Left ventricle myocardium inferior (tissue), 1 donor: Measurements from ENCODE around the gene PGAP6. TPM values are rescaled to one million over a fixed set of nuclear protein-coding genes. Genes with fewer than 3 reads are reported as not detected.
A peak's percentile ranks its signal among the peaks of the same experiment; 100 is the strongest.

Source experiments
- DNase-seq: peaks from one replicate; pipeline ENCODE4 v3.0.0-alpha.2; 2020
- H3K27ac ChIP-seq: fragments of 200-600 bp; replicated peaks from 2 replicates; pipeline ENCODE4 v1.8.0; 2021
- H3K27me3 ChIP-seq: fragments of 200-600 bp; 2 replicates; pipeline ENCODE4 v1.8.0; 2021; ENCODE audit warnings: low read depth
- H3K36me3 ChIP-seq: fragments of 200-600 bp; 2 replicates; pipeline ENCODE4 v1.8.0; 2021
- H3K4me1 ChIP-seq: fragments of 200-600 bp; 2 replicates; pipeline ENCODE4 v1.8.0; 2021
- H3K4me3 ChIP-seq: fragments of 200-600 bp; 2 replicates; pipeline ENCODE4 v1.8.0; 2021; ENCODE audit warnings: mild to moderate bottlenecking, moderate library complexity
- H3K9me3 ChIP-seq: fragments of 200-600 bp; replicated peaks from 2 replicates; pipeline ENCODE4 v1.8.0; 2021
- CTCF ChIP-seq: fragments of 200-600 bp; IDR thresholded peaks from 2 replicates; pipeline ENCODE4 v1.8.0; 2021; ENCODE audit warnings: antibody characterized with exemption, mild to moderate bottlenecking, borderline replicate concordance
- intact Hi-C: fragments of 100-400 bp; cut with micrococcal nuclease; formaldehyde crosslinking; loops from one replicate; pipeline ENCODE4 v1.11.0; 2022
- long read RNA-seq: library from polyadenylated mRNA; unstranded; transcript quantifications from one replicate; pipeline ENCODE4 v2.0.0, GENCODE V29; 2021
- total RNA-seq: library from RNA; stranded (reverse); fragmentation: NEBNext Ultra II Directional; extraction: Animal tissue kit (Norgen Biotek cat#: 25700); gene quantifications from one replicate; pipeline ENCODE4 v1.2.1, GENCODE V29; 2021
- donor health status: DM: no; HTN: yes; CAD: no; lungs with severe emphysema.

The PGAP6 gene, protein sequence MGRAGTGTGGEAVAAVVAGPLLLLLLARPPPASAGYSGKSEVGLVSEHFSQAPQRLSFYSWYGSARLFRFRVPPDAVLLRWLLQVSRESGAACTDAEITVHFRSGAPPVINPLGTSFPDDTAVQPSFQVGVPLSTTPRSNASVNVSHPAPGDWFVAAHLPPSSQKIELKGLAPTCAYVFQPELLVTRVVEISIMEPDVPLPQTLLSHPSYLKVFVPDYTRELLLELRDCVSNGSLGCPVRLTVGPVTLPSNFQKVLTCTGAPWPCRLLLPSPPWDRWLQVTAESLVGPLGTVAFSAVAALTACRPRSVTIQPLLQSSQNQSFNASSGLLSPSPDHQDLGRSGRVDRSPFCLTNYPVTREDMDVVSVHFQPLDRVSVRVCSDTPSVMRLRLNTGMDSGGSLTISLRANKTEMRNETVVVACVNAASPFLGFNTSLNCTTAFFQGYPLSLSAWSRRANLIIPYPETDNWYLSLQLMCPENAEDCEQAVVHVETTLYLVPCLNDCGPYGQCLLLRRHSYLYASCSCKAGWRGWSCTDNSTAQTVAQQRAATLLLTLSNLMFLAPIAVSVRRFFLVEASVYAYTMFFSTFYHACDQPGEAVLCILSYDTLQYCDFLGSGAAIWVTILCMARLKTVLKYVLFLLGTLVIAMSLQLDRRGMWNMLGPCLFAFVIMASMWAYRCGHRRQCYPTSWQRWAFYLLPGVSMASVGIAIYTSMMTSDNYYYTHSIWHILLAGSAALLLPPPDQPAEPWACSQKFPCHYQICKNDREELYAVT
- total RNA-seq, result 30.4 TPM
- long read RNA-seq, transcript TMEM8A-204 (13 exons, 3,691 nt), result major isoform, 119 of 185 reads
- long read RNA-seq, partial matches to known transcripts, result 39 of 185 reads
- long read RNA-seq, other reads (novel, unspliced or antisense), result 27 of 185 reads

DNA sequence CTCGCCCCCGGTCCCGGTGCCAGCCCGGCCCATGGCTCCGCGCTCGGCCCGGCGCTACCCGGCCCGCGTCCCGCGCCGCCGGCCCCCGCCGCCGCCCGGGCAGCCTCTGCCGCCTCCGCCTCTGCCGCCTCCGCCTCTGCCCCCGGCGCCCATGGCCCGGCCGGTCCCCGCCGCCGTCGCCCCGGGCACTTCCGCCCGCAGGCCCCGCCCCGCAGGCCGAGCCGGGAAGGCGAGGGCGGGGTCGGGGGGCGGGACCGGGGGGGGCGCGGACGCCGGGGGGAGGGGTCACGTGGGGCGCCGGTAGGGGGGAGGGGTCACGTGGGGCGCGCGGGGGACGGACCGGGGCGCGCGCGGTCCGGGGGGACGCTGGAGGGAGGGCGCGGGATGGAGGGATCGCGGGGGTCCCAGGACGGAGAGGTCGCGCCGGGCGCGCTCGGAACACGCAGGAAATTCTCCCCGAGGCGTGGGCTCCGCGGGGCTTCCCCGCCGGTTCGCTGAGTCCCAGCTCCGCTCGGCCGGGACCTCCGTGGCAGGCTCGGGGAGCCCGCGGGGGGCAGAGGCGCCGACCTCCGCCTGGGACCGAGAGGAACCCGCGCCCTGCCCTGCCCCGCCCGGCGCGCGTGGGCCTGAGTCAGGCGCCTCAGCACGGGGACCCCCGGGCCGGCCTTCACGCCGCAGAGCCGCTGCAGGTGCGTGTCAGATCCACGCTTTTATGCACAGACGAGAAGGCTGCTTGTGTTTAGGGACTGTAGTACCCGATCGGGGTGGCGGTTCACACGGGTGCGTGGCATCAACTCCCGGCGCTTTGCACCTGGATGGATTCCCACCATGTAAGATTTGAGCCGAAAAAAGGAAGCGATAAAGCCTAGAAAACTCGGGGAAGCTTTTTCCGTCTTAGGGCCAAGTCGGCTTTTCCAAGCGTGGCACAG, at the start of gene PGAP6:
PGAP6 (minus strand) TSS at position 190 of the 929 bp plus-strand sequence; CDS start at position 33, 157 bp downstream.
- no peak for TF ChIP-seq CTCF
- Histone ChIP-seq H3K9me3 (no peaks in the 10 kb centered on the region), H3K4me1 (peaks cover 68% of the 10 kb centered on the region), H3K27ac (peak within 1 kb of the TSS; percentile 83), H3K4me3 (peak within 1 kb of the TSS; percentile 77), H3K27me3 (no peaks in the 10 kb centered on the region), H3K36me3 (peaks cover 6% of the 10 kb centered on the region)
- DNase-seq, result peak; percentile 68
- intact Hi-C loops, result no loop called here

DNA sequence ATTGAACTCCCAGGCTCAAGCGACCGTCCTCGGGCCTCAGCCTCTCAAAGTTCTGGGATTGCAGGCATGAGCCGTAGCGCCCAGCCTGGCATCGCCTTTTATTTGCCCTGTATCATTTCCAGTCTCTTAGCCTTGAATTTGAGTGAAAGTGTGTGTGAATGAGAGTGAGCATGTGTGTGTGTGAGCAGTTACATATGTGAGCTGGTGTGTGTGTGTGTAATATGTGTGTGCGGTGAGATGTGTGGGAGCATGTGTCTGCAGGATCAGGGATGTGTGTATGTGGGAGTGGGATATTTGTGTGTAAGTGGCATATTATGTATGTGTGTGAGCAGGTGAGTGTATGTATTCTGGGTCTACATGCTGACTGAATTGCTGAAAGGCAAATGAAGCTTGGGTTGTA, 49.1 kb upstream of the PGAP6 start:
- H3K27me3 ChIP-seq, result no peaks in the 10 kb centered on the region

GRCh38 chr16:427250-427649, 45.5 kb upstream of the PGAP6 start:
- intact Hi-C loops, result no loop called here
- peaks cover 56% of the 10 kb centered on the region for H3K4me1 ChIP-seq
- no peak for DNase-seq

More for the DNA sequence above, 49.1 kb upstream of the PGAP6 start:
- intact Hi-C loops, result no loop called here
- no peaks in the 10 kb centered on the region for H3K9me3 ChIP-seq
- peaks cover 33% of the 10 kb centered on the region for H3K4me1 ChIP-seq
- no peak overlapping the region for H3K4me3 ChIP-seq
- H3K27ac ChIP-seq, result no peak overlapping the region
- TF ChIP-seq CTCF, result no peak
- DNase-seq, result no peak
- peaks cover 13% of the 10 kb centered on the region for H3K36me3 ChIP-seq

GRCh38 chr16:426906-427249, 45.1 kb upstream of the PGAP6 start:
- Histone ChIP-seq H3K36me3 (peaks cover 4% of the 10 kb centered on the region), H3K4me3 (peak overlapping the region; percentile 76), H3K4me1 (peaks cover 56% of the 10 kb centered on the region), H3K27ac (peak overlapping the region; percentile 97), H3K9me3 (no peaks in the 10 kb centered on the region), H3K27me3 (no peaks in the 10 kb centered on the region)
- TF ChIP-seq CTCF, result no peak
- intact Hi-C loops, result no loop called here
- DNase-seq, result no peak

More at GRCh38 chr16:427250-427649, 45.5 kb upstream of the PGAP6 start:
- no peak for TF ChIP-seq CTCF
- H3K9me3 ChIP-seq, result no peaks in the 10 kb centered on the region
- H3K27ac ChIP-seq, result no peak overlapping the region
- H3K27me3 ChIP-seq, result no peaks in the 10 kb centered on the region
- peak overlapping the region; percentile 76 for H3K4me3 ChIP-seq
- H3K36me3 ChIP-seq, result peaks cover 4% of the 10 kb centered on the region
